Stimulated activated CD4-positive, alpha-beta T cell treated with anti-CD3 and anti-CD28 coated beads, Interleukin-15, amount 100 ng/mL, for 1 hour (primary cell): ENCODE measurements around the gene ARFGAP1.

ENCODE experiments used
- DNase-seq, 2 donors: peaks; one replicate each; pipeline ENCODE4 v3.0.0-alpha.2; 2020; ENCODE audit warnings: low read depth in 1 of 2, low spot score in 1 of 2

The ARFGAP1 gene

DNA sequence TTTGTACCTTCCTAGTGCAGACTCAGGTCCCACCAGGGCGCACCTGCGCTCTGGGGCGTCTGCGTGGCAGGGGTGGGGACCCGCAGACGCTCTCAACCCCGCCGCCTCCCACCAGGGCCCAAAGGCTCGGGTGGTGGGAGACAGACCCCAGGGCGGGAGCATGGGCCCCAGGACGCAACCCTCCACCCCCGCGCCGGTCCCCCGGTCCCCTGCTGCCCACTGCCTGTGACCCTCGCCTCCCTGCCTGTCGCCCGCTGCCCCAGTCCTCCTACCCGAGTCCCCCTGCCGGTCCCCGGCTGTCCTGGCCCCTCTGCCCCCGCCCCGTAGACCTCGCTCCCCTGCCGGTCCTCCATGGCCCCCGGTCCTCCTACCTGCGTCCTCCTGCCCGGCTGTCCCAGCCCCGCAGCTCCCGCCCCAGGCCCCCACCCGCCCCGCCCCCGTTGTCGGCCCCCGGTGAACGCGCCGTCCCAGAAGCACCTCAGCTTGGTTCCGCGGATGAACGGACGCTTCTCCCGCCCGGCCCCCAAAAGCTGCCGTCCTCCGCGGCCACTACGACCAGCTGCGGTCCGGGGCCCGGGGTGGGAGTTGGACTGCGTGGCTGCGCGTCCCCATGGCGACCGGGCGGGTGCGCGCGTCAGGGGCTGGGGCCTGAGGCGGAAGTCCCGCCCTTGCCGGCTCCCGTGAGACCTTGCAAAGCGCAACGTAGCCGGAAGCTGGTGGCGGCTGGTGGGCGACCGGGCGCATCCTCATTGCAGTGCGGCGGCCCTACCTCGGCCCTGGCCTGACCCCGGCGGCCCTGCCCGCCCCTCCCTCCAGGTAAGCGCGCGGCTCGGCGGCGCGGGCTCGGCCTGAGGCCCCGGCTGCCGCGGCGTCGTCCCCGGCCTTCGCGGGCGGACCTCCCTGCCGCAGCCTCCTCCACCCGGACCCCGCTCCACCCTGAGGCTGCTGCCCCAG, at the start of gene ARFGAP1:
Gene ARFGAP1, plus strand, starts transcription at position 709 of the 954 bp plus-strand sequence. CDS start 2,768 bp downstream, outside the sequence.
- DNase-seq, result peak; percentile 78 to 84

DNA sequence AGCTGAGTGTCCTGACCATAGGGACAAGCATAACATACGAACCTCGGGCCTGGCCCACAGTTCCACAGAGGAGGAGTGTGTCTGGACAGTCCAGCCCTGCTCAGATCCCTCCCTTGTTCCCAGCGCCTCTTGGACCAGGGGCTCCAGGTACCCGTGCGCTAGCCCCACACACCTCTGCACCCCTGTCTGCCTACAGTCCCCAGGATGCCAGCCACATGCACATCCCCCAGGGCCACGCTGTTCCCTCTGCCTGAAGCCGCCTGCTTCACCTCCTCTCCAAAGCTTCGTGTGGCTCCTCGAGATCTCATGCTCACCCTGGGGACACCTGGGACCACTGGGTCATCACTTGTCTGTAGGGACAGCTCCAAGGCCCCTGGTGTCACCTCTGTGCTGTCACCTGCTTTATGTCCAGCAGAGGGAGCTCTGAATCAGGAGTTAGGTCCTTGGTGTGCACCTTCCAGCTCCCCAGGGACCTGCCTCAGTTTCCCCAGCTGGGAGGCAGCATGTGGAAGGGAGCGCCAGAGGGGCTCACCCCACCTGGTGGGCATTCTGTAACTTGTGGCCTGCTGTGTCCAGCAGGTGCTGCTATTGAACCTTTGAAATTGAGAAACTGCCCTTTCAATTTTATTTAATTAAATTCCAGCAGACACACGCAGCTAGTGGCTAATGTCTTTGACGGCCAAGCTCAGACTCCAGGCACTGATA, 49.3 kb upstream of the ARFGAP1 start:
- no peak for DNase-seq

DNA sequence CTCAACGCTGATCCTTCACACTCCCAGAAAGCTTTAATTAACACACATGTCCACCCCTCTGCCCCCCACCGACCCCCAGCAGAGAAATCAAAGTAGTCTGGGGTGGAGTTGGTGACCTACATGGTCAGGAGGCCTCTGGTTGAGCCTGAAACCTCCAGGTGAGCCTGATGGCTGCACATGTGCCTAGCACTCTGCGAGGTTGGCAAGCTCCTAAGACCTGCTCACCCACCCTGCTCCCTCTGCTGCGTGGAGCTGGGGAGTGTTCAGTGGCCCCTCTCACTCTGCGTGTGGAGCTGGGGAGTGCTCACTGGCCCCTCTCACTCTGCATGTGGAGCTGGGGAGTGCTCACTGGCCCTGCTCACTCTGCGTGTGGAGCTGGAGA, 48.8 kb upstream of the ARFGAP1 start:
- no peak for DNase-seq

DNA sequence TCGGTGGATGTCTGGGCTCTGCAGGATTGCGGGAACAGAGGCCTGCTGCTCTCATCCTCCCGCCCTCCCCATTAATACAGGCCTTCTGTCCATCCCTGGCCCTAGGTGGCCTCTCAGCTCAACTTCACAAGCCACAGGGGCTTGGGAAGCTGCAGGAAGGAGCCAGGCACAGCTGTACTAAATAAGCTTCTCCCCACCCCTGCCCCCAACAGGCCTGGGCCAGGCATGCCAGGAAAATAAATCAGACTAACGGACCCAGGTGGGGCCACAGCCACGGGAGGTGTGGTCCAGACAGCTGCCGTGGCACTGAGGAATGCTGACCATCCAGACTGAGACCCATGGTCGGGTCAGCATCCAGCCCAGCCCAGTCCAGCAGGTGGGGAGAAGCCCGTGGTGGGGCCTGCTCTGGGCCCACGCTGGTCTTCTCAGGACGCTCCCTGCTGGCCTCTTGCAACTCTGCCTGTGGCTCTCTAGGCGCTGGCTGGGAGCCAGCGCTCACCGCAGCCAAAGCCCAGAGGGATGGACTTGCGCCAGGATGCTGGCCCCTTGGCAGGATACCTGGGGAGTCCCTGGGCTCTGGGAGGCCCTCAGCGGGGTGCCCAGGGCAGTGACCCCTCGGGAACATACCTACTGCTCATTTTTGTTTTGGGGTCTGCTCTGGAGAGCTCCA, 48.1 kb upstream of the ARFGAP1 start:
- DNase-seq, result no peak

DNA sequence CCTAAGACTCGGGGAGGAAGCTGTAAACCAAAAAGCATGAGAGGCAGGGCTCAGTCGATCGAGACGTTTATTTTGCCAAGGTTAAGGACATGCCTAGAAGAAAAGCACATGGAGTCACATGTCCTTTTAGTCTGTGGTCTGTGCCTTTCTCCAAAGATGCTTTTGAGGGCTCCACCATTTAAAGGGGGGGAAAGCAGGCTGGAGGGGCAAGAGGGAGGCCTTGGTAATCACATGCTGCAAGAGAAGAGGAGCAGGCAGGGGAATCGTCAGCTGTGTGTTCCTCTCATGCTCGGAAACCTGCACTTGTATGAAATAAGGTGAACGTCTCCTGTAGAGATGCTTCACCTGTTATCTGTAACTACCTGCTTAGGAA, 47.5 kb upstream of the ARFGAP1 start:
- DNase-seq, result no peak

DNA sequence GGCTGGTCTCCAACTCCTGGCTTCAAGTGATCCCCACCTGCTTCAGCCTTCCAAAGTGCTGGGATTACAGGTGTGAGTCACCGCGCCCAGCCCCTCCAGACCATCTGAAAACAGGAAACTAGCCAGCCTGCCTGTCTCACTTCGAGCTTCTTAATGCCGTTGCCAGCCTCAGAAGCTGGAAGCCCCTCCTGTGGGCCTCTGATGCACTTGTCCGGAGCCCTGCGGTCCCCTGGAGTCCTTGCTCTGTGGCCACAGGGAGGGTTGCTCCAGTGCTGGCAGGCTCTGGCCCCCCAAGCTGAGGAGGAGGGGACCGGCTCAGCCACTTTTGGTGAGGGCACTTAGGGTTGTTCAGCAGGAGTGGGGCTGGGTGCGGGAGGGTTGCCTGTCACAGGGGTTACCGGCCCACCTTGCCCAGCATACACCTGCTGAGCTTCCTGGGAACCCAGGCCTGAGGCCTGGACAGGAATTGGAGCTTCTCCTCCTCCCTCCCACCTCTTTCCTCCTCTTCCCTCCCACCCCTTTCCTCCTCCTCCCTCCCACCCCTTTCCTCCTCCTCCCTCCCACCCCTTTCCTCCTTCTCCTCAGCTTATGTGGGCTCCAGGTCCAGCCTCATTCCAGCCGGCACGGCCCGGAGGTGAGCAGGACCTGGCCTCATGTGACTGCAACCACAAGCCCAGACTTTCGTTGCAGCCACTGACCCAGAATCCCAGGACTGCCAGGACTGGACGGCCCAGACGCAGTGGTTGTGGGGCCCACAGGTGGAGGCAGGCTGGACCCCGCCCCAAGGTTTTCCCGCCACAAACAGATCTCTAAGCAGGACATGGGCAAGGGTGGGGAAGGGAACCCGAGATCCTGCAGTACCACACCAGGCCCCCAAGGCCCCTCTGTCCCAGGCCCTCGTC, 46.3 kb upstream of the ARFGAP1 start:
- DNase-seq, result no peak

DNA sequence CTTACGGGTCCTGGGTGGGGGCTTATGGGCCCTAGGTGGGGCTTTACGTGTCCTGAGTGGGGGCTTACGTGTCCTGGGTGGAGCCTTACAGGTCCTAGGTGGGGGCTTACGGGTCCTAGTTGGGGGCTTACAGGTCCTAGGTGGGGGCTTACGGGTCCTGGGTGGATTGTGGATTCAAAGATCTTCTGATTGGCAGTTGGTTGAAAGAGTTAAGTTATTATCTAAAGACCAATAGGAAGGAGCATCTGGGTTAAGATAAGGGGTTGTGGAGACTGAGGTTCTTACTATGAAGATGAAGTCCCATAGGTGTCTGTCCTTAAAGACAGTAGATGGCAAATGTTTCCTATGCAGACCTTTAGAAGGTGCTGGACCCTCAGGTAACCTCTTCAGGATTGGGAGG, 45.4 kb upstream of the ARFGAP1 start:
- DNase-seq, result no peak

DNA sequence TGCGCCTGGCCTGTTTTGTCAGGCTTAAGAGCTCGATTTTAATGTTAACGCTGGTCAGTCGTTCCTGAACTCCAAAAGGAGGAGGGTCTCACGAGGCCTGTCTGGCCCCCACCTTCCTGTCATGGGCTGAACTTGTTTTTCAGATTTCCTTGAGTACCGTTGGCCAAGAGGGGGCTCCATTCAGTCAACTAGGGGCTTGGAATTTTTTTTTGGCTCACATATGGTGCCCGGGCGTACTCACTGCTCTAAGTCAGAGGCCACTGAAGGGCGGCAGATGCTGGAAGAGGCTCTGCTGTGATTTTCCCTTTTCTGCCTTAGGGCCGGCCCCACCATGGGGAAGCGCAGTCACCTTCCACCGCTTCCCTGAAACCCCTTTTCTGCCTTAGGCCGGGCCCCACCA, 43.8 kb upstream of the ARFGAP1 start:
- no peak for DNase-seq

DNA sequence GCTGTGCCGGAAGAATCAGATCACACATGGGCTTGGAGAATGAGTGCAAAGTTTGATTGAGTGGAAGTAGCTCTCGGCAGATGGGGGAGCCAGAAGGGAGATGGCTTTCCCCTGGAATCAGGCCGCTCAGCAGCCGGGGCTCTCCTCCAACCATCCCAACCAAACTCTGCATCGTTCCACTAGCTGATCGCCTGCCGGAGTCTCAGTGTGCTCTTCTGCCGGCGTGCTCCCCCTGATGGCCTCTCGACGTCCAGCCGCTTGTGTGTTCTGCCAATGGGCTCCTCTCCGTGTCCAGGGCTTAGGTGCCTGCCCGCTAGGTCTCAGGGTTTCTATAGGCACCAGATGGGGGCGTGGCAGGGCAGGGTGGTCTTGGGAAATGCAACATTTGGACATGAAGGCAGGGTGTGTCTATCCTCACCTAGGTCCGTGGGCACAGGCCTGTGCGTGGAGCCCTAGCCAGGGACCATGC, 41.8 kb upstream of the ARFGAP1 start:
- DNase-seq, result no peak

DNA sequence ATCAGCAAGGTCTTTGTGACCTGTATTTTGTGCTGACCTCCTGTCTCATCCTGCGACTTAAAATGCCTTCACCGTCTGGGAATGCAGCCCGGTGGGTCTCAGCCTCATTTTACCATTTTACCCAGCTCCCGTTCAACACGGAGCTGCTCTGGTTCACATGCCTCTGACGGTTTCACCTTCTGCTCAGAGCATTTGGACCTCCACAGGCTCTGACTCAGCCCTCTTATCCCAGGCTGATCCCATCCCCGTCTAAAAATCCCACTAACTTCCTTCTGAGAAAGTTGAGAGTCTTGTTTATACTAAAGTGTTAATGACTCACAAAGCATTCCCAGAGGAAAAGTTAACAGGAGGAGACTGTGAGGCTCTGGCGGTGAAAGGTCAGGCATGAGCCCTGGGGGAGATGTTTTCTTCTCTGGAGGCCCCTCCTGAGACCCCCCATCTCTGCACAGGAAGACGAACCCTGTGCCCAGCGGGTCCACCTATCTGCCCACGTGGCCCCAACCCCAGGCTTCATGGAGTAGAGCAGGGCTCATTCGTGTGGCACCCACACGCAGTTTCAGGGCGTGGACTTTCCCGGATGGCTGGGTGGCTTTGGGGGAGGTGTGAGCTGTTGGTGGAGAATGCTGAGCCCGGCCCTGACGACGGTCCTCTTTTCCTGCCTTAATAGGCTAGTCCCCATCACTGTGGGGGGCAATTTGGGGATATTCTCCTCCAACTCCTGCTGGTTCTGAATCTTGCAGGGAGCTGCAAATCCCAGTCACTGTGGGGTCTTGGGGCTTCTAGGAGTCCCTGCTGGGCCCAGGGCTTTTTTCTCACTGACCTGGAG, 40.2 kb upstream of the ARFGAP1 start:
- no peak for DNase-seq

DNA sequence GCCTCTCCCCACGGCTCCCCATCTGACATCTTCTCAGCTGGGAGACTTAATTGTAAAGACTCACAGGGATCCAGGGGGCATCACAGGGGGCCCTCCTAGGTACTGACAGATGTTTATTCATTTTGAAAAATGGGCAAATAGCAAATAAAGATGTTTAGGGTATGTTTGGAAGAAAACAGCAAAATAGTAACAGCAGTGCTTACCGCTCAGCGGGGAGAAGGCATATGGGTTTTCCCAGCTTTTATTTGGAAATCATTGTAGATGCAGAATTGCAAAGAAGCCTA, 39.6 kb upstream of the ARFGAP1 start:
- no peak for DNase-seq

DNA sequence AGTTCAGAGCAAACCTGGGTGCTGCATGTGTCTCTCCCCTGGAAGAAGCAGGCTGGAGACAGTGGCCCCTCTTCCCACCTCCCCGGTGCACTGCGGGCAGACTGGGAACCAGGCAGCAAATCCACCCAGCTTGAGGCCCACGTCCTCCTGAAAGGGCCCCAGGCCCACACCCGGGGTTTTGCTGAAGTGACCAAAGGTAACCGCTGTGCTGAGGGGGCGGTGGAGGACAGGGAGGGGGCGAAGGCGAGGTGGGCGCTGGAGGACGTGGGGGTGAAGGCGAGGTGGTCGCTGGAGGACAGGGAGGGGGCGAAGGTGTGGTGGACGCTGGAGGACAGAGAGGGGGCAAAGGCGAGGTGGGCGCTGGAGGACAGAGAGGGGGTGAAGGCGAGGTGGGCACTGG, 38.7 kb upstream of the ARFGAP1 start:
- no peak for DNase-seq

DNA sequence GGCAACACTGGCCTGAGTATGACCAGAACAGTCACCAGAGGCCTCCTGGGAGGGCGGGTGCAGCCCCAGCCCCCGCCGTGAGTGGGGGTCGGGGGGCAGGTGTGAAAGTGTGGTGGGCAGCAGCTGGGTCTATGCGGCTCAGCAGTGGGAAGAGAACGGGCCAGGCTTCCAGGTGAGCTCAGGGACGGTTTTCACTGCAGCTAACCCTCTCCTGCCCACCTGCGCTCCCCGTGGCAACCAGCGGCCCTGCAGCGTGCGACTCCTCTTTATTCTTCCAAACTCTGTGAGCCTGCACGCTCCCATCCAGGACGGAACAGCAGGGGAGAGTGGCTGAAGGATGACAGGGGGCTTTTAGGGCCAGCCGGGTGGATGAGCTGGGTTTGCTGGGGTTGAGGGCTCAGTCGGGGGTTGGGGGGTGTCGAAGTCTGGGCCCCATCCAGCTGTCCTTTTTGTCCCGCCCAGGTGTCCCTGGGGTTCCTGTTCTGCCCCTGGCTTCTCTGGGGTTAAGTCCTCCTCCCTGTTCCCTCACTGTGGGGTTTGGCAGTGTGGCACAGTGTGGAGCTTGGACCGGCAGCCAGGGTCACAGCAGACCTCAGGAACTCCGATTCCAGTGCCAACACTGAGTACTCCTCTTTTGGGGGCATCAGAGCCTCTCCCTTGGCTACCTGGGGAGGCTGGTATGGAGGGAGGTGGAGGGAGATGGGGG, 37.8 kb upstream of the ARFGAP1 start:
- DNase-seq, result no peak

DNA sequence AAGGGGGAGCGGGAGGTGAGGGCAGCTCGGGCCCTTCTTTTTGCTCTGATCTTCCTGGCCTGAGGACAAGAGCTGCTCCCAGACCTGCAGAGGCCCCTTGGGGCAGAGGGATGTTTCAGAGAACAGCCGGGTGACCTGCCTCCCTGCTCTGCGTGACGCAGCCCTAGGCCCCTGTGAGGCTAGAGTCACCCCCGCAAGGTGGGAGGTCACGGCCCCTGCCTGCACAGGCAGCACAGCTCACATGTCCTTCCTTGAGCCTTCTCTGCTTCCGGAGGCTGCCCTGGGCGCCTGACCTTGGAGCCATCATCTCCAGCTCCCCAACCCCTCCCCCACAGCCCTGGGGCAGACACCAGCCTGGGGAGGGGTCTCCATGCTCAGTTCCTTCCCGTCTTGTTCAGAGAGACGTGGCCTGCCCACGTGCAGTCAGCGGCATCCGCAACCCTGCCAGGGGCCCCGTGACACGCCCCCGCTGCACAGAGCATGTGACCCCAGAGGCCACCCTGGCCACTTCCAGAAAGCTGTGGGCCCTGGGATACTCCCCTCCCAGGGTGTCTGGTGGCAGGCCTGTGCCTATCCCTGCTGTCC, 37.1 kb upstream of the ARFGAP1 start, which contains the start of gene BIRC7:
Gene BIRC7, plus strand, starts transcription at position 507 of the 585 bp plus-strand sequence. CDS start 192 bp downstream, outside the sequence.
- no peak for DNase-seq

DNA sequence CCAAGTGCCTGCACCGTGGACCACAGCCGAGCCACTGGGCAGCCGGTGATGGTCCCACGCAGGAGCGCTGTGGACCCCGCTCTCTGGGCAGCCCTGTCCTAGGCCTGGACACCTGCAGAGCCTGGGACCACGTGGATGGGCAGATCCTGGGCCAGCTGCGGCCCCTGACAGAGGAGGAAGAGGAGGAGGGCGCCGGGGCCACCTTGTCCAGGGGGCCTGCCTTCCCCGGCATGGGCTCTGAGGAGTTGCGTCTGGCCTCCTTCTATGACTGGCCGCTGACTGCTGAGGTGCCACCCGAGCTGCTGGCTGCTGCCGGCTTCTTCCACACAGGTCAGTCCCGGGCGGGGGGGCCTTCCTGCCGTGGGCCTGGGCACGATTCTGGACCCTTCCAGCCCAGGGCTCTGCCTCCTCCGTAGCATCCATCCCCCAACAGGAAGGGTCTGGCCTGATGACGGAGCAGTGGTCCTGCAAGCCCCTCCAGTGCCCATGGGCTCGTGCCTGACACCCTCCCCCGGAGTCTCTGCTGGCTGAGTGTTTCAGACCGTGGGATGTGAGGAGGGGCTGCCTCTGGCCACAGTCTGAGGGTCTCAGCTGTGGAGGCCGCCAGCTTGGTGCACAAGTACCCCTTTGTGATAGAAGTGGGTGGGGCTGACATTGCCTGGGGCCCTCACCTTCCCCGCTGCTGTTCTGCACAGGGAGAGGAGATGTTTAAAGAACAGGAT, 36.3 kb upstream of the ARFGAP1 start:
- DNase-seq, result no peak

DNA sequence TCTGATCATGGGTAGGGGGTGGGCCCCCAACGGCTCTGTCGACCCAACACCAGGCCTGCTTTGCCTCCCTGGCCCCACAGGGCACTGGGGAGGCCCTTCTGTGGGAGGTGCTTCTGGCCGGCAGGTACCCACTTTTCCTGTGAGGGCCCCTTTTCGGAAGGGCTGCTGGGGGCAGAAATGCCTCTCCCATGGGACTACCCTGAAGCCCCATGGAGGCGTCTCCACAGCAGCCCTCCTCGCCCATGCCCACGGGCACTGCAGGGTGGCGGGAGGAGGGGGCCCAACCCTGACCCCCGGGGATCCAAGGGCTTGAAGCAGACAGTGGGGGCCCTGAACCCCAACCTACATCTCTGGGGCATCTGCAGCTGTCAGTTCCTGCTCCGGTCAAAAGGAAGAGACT, 34.6 kb upstream of the ARFGAP1 start:
- DNase-seq, result no peak

DNA sequence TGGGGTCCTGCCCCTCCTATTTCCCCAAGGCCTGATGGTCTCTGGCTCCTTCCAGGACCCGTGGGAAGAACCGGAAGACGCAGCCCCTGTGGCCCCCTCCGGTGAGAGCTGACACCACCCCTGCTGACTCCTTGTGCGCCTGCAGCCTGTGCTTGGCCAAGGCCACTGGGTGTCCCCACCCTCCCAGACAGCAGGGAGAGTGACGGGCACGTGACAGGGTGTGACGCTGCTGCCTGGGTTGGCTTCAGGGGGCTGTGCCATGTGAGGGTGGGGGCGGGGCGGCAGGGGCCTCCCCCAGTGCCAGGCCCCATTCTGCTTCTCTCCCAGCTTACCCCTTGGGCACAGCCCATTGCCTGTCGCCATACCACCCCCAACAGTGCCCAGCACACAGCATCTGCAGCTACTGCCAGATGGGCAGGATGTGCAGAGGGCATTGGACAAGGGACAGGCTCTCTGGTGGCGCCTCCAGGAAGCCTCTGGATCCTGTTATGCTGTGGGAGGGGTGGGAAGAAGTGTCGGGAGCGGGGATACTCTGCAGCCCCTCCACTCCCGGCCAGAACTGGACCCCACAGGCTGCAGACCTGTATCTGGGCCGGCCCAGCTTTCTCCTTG, 34.0 kb upstream of the ARFGAP1 start:
- DNase-seq, result no peak

DNA sequence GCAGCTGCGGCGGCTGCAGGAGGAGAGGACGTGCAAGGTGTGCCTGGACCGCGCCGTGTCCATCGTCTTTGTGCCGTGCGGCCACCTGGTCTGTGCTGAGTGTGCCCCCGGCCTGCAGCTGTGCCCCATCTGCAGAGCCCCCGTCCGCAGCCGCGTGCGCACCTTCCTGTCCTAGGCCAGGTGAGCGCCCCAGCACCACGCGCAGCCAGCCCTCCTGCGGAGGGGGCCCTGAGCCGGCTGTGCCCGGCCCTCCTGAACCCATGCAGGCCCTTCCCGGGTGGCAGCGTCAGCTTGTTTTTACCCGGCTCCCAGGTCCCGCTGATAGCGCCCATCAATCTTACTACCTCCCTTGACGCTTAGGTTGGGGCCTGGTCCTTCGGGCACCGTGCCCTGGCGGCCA, 33.2 kb upstream of the ARFGAP1 start:
- no peak for DNase-seq
